KMS-11 (cell line): ENCODE results near the gene HSD11B1L.

Source experiments
- H2AFZ ChIP-seq: fragments of 200-600 bp; sonication (generic); 2 replicates; pipeline ENCODE4 v1.6.1; 2016; ENCODE audit warnings: antibody characterized with exemption, mixed run types, low read depth
- H3K27ac ChIP-seq: fragments of 200-600 bp; sonication (generic); 2 replicates; pipeline ENCODE4 v1.6.1; 2016; ENCODE audit warnings: mild to moderate bottlenecking, mixed run types
- H3K27me3 ChIP-seq: fragments of 200-600 bp; sonication (generic); 2 replicates; pipeline ENCODE4 v1.6.1; 2017; ENCODE audit warnings: mild to moderate bottlenecking, low read depth, mixed run types, moderate library complexity; ENCODE audit not compliant: insufficient read depth
- H3K36me3 ChIP-seq: fragments of 200-600 bp; sonication (generic); 2 replicates; pipeline ENCODE4 v1.6.1; 2017; ENCODE audit warnings: mild to moderate bottlenecking, mixed run types; ENCODE audit not compliant: insufficient read depth
- H3K4me1 ChIP-seq: fragments of 200-600 bp; sonication (generic); 2 replicates; pipeline ENCODE4 v1.6.1; 2016; ENCODE audit warnings: mild to moderate bottlenecking, low read depth, mixed run types; ENCODE audit not compliant: poor library complexity, severe bottlenecking
- H3K4me2 ChIP-seq: fragments of 200-600 bp; sonication (generic); 2 replicates; pipeline ENCODE4 v1.7.0; 2016; ENCODE audit warnings: mild to moderate bottlenecking, mixed run types
- H3K4me3 ChIP-seq: fragments of 200-600 bp; sonication (generic); IDR thresholded peaks from 2 replicates; pipeline ENCODE4 v1.6.1; 2017; ENCODE audit warnings: low read depth, low read length, mixed read lengths; ENCODE audit not compliant: insufficient read depth
- H3K79me2 ChIP-seq: fragments of 200-600 bp; sonication (generic); 2 replicates; pipeline ENCODE4 v1.6.1; 2016; ENCODE audit warnings: low read depth, mixed run types; ENCODE audit not compliant: insufficient read depth
- H3K9ac ChIP-seq: fragments of 200-600 bp; sonication (generic); 2 replicates; pipeline ENCODE4 v1.6.1; 2016; ENCODE audit warnings: mild to moderate bottlenecking, mixed run types
- H4K20me1 ChIP-seq: fragments of 200-600 bp; sonication (generic); 2 replicates; pipeline ENCODE4 v1.6.1; 2016; ENCODE audit warnings: mild to moderate bottlenecking, mixed run types; ENCODE audit not compliant: insufficient read depth
- TF ChIP-seq, protein P1 (sequence below): fragments of 200-600 bp; sonication (generic); conservative IDR thresholded peaks from 2 replicates; pipeline ENCODE4 v1.6.1; 2017; ENCODE audit warnings: low read depth, mild to moderate bottlenecking, antibody characterized with exemption, low read length, moderate library complexity, mixed read lengths

The HSD11B1L gene

DNA sequence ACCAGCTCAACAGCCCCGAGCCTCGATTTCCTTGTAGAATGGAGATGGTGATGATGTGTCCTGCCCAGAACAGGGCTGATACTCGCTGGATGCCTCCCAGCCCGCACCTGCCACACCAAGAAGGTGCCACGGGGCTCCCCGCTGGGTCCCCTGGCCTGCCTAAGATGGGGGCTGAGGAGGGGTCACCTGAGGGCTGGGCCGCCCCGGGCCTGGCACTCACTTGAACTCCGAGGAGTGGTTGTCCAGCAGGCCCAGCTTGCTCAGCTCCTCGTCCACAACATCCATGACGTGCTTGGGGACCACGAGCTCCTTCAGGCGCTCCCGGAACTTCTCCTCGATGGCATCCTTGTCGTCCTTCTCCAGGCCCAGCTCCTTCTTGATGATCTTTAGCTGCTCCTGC lies 24.7 kb downstream of the HSD11B1L start:
- Histone ChIP-seq H3K27me3 (no peaks in the 10 kb centered on the region), H3K4me1 (no peaks in the 10 kb centered on the region), H3K36me3 (peaks cover under 1% of the 10 kb centered on the region; the same call in 1 of the 2 replicates)

GRCh38 chr19:5706876-5707573 lies 26.2 kb downstream of the HSD11B1L start:
- H3K4me3 ChIP-seq = no peak overlapping the region
- no peaks in the 10 kb centered on the region for H4K20me1 ChIP-seq
- no peaks in the 10 kb centered on the region for H3K27me3 ChIP-seq
- no peak overlapping the region for H3K27ac ChIP-seq
- TF ChIP-seq, protein P1, sequence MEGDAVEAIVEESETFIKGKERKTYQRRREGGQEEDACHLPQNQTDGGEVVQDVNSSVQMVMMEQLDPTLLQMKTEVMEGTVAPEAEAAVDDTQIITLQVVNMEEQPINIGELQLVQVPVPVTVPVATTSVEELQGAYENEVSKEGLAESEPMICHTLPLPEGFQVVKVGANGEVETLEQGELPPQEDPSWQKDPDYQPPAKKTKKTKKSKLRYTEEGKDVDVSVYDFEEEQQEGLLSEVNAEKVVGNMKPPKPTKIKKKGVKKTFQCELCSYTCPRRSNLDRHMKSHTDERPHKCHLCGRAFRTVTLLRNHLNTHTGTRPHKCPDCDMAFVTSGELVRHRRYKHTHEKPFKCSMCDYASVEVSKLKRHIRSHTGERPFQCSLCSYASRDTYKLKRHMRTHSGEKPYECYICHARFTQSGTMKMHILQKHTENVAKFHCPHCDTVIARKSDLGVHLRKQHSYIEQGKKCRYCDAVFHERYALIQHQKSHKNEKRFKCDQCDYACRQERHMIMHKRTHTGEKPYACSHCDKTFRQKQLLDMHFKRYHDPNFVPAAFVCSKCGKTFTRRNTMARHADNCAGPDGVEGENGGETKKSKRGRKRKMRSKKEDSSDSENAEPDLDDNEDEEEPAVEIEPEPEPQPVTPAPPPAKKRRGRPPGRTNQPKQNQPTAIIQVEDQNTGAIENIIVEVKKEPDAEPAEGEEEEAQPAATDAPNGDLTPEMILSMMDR = no peak
- H2AFZ ChIP-seq = no peak overlapping the region
- H3K9ac ChIP-seq = no peak overlapping the region
- no peaks in the 10 kb centered on the region; the same call in 1 of the 2 replicates for H3K79me2 ChIP-seq
- no peak overlapping the region for H3K4me2 ChIP-seq
- peaks cover 5% of the 10 kb centered on the region; the same call in 1 of the 2 replicates for H3K36me3 ChIP-seq
- H3K4me1 ChIP-seq = no peaks in the 10 kb centered on the region

More for the DNA sequence above, 24.7 kb downstream of the HSD11B1L start:
- Histone ChIP-seq H4K20me1 (no peaks in the 10 kb centered on the region), H3K4me2 (no peak overlapping the region), H3K9ac (no peak overlapping the region), H3K27ac (no peak overlapping the region), H2AFZ (no peak overlapping the region), H3K4me3 (no peak overlapping the region), H3K79me2 (no peaks in the 10 kb centered on the region; the same call in 1 of the 2 replicates)
- TF ChIP-seq, protein P1 = no peak

- Histone ChIP-seq H4K20me1 (no peaks in the 10 kb centered on the region), H3K79me2 (no peaks in the 10 kb centered on the region; the same call in 1 of the 2 replicates), H2AFZ (no peak overlapping the region), H3K4me2 (no peak overlapping the region), H3K4me1 (no peaks in the 10 kb centered on the region), H3K27me3 (no peaks in the 10 kb centered on the region), H3K4me3 (no peak overlapping the region), H3K9ac (no peak overlapping the region), H3K27ac (no peak overlapping the region), H3K36me3 (peaks cover 8% of the 10 kb centered on the region; the same call in 1 of the 2 replicates)
- TF ChIP-seq, protein P1 = no peak
Measured at GRCh38 chr19:5707576-5708575, 27.0 kb downstream of the HSD11B1L start.

GRCh38 chr19:5711025-5711424 lies 30.2 kb downstream of the HSD11B1L start:
- H3K9ac ChIP-seq = no peak overlapping the region
- H3K27ac ChIP-seq = no peak overlapping the region
- H3K4me1 ChIP-seq = peaks cover 3% of the 10 kb centered on the region
- peaks cover 8% of the 10 kb centered on the region; the same call in 1 of the 2 replicates for H3K36me3 ChIP-seq
- H3K4me2 ChIP-seq = no peak overlapping the region
- H3K4me3 ChIP-seq = no peak overlapping the region
- TF ChIP-seq, protein P1 = no peak
- H3K79me2 ChIP-seq = peaks cover 29% of the 10 kb centered on the region; the same call in 1 of the 2 replicates
- no peaks in the 10 kb centered on the region for H4K20me1 ChIP-seq
- H2AFZ ChIP-seq = no peak overlapping the region
- H3K27me3 ChIP-seq = no peaks in the 10 kb centered on the region
